ENCODE data around the gene CCT3.
"Not testable (repeated sequence)": the region's sequence is repeated elsewhere in the genome, so short reads cannot be mapped to it uniquely, and the experiment has no call there.

Gene CCT3

GRCh38 chr1:156368157-156368658 lies 30.1 kb upstream of the CCT3 start:
- DNase-seq (ENCODE audit: low read depth): no peak

GRCh38 chr1:156367383-156368156 lies 29.5 kb upstream of the CCT3 start:
- no peak for DNase-seq (ENCODE audit: low read depth)

GRCh38 chr1:156366378-156367166 lies 28.5 kb upstream of the CCT3 start:
- DNase-seq (ENCODE audit: low read depth): no peak

- no peak for DNase-seq (ENCODE audit: low read depth)
Observed at GRCh38 chr1:156365754-156366153, 27.7 kb upstream of the CCT3 start.

- no peak for DNase-seq (ENCODE audit: low read depth)
Observed at GRCh38 chr1:156360534-156360933, 22.4 kb upstream of the CCT3 start.

- no peak for DNase-seq (ENCODE audit: low read depth)
Observed at GRCh38 chr1:156359973-156360372, 21.9 kb upstream of the CCT3 start.

- DNase-seq (ENCODE audit: low read depth): no peak
Observed at GRCh38 chr1:156359249-156359648, 21.2 kb upstream of the CCT3 start.

- DNase-seq (ENCODE audit: low read depth): no peak
Observed at GRCh38 chr1:156358641-156359040, 20.5 kb upstream of the CCT3 start.

GRCh38 chr1:156357977-156358376 lies 19.9 kb upstream of the CCT3 start:
- no peak for DNase-seq (ENCODE audit: low read depth)

- peak; percentile 53 for DNase-seq (ENCODE audit: low read depth)
Observed at GRCh38 chr1:156356875-156357534, 18.9 kb upstream of the CCT3 start.

GRCh38 chr1:156356262-156356874 lies 18.3 kb upstream of the CCT3 start:
- no peak for DNase-seq (ENCODE audit: low read depth)

GRCh38 chr1:156352481-156352880 lies 14.4 kb upstream of the CCT3 start:
- DNase-seq (ENCODE audit: low read depth): not testable (repeated sequence)

- no peak for DNase-seq (ENCODE audit: low read depth)
Observed at GRCh38 chr1:156347331-156347730, 9.2 kb upstream of the CCT3 start.

GRCh38 chr1:156346636-156347035 lies 8.5 kb upstream of the CCT3 start:
- no peak for DNase-seq (ENCODE audit: low read depth)

- DNase-seq (ENCODE audit: low read depth): not testable (repeated sequence)
Observed at GRCh38 chr1:156346035-156346434, 7.9 kb upstream of the CCT3 start.

- DNase-seq (ENCODE audit: low read depth): no peak
Observed at GRCh38 chr1:156344409-156344808, 6.3 kb upstream of the CCT3 start.

GRCh38 chr1:156342166-156342955 lies 4.3 kb upstream of the CCT3 start:
- no peak for DNase-seq (ENCODE audit: low read depth)

GRCh38 chr1:156337888-156338179 lies 258 bp downstream of the CCT3 start:
- DNase-seq (ENCODE audit: low read depth): peak; percentile 3

GRCh38 chr1:156337052-156337887 lies 822 bp downstream of the CCT3 start:
- no peak for DNase-seq (ENCODE audit: low read depth)

GRCh38 chr1:156336242-156336641 lies 1.9 kb downstream of the CCT3 start:
- no peak for DNase-seq (ENCODE audit: low read depth)

- not testable (repeated sequence) for DNase-seq (ENCODE audit: low read depth)
Observed at GRCh38 chr1:156323179-156323578, 14.9 kb downstream of the CCT3 start.

All from activated T-helper 9 cell treated with anti-CD3 and anti-CD28 coated beads, Interleukin-2, amount 50 U/mL, for 16 hours (primary cell).